Measurements from ENCODE around the gene CD300LG. TPM values are rescaled to one million over a fixed set of nuclear protein-coding genes. Genes with fewer than 3 reads are reported as not detected.

Gene CD300LG
- total and polyA plus RNA-seq, 8 donors, result 0.29 to 3.7 (median 0.92) TPM; not detected in 1

DNA sequence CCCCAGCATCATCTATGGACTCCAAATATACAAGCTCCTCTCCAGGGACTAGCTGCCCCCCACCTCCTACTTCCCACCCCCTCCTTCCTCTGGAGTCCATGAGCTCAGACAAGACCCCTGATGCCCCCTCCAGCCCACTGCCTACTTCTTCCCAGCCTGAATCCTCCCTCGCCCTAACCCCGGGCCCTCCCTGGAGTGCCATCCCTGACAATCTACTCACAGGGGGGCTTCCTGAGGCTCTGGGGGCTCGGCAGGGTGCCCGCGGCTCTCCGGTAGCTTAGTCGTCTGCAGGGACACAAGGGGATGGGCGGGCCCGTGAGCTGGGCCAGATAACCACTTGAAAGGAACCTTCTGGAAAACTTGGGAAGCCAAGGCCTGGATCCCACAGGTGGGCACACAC, 29.1 kb upstream of the CD300LG start:
- no peak for TF ChIP-seq POLR2AphosphoS5 (IDR thresholded peaks at IDR 0.05)
- TF ChIP-seq EP300 (IDR thresholded peaks at IDR 0.05), result no peak
- no peak for TF ChIP-seq POLR2A (IDR thresholded peaks at IDR 0.05)
- TF ChIP-seq, protein P1, sequence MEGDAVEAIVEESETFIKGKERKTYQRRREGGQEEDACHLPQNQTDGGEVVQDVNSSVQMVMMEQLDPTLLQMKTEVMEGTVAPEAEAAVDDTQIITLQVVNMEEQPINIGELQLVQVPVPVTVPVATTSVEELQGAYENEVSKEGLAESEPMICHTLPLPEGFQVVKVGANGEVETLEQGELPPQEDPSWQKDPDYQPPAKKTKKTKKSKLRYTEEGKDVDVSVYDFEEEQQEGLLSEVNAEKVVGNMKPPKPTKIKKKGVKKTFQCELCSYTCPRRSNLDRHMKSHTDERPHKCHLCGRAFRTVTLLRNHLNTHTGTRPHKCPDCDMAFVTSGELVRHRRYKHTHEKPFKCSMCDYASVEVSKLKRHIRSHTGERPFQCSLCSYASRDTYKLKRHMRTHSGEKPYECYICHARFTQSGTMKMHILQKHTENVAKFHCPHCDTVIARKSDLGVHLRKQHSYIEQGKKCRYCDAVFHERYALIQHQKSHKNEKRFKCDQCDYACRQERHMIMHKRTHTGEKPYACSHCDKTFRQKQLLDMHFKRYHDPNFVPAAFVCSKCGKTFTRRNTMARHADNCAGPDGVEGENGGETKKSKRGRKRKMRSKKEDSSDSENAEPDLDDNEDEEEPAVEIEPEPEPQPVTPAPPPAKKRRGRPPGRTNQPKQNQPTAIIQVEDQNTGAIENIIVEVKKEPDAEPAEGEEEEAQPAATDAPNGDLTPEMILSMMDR (IDR thresholded peaks at IDR 0.05), result no peak
- no peak overlapping the region for H3K27ac ChIP-seq
- intact Hi-C loops (cut with DNase I; ENCODE audit: low total_unique reads), result no loop called here
- H3K4me3 ChIP-seq, result no peak overlapping the region
- 87 to 96% (median 93%) methylated on average over 9 of the region's 9 CpGs for WGBS, 5 donors
- peaks cover 3 to 8% (median 3%) of the 10 kb centered on the region in 4 donors for H3K4me1 ChIP-seq
- DNase-seq, result no peak
- no peaks in the 10 kb centered on the region for H3K9me3 ChIP-seq
- no peaks in the 10 kb centered on the region for H3K27me3 ChIP-seq
- H3K36me3 ChIP-seq, result peaks cover 8 to 63% (median 40%) of the 10 kb centered on the region in 4 donors

DNA sequence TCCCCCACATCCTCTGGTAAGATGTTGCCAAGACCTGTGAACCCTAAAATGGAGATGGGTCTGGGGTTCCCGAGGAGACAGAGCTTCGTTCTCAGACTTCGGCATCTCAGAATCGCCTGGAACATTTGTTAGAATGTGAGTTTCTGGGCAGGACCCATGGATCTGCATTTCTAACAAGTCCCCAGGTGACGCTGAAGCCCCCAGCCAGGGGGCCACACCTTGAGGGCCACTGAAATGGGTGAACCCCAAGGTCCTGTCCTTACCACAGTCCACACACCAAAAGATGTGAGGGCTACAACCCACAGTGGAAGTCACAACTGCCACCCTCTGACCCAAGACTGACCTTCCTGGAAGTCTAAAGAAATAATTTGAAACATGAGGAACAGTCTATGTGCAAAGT, 28.0 kb upstream of the CD300LG start:
- intact Hi-C loops (cut with DNase I; ENCODE audit: low total_unique reads), result no loop called here
- WGBS, 5 donors, result 93 to 97% (median 95%) methylated on average over 5 of the region's 5 CpGs
- no peak overlapping the region for H3K4me3 ChIP-seq
- H3K27ac ChIP-seq, result no peak overlapping the region
- peaks cover 10 to 19% (median 13%) of the 10 kb centered on the region in 4 donors for H3K4me1 ChIP-seq
- no peaks in the 10 kb centered on the region for H3K27me3 ChIP-seq
- DNase-seq, result no peak
- H3K36me3 ChIP-seq, result peaks cover 4 to 52% (median 30%) of the 10 kb centered on the region in 4 donors
- TF ChIP-seq EP300 (IDR thresholded peaks at IDR 0.05) (no peak), POLR2A (IDR thresholded peaks at IDR 0.05) (no peak), POLR2AphosphoS5 (IDR thresholded peaks at IDR 0.05) (no peak)
- TF ChIP-seq, protein P1 (IDR thresholded peaks at IDR 0.05), result no peak
- no peaks in the 10 kb centered on the region for H3K9me3 ChIP-seq

DNA sequence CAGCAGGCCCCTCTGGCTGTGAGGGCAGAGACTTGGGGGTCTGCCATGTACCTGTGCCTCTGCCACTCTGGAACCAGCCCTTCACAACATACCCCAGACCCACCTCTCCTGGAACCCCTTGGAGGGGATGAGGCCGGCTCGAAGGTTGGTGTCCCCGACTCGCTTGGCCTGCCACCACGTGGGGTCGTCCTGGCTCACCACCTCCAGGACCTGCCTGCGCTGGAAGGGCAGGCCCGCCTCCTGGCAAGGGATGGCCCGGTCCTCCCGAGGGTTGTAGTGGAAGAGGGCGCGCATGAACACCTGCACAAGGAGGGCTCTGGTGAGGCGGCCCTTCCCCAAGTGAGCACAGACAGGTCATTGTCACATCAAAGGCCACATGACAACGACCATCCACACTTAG, 26.2 kb upstream of the CD300LG start:
- Histone ChIP-seq H3K9me3 (no peaks in the 10 kb centered on the region), H3K27me3 (no peaks in the 10 kb centered on the region), H3K4me3 (no peak overlapping the region), H3K4me1 (peaks cover 10 to 20% (median 16%) of the 10 kb centered on the region in 4 donors), H3K27ac (no peak overlapping the region), H3K36me3 (peaks cover 7 to 57% (median 32%) of the 10 kb centered on the region in 4 donors)
- no peak for DNase-seq
- intact Hi-C loops (cut with DNase I; ENCODE audit: low total_unique reads), result no loop called here
- no peak for TF ChIP-seq EP300 (IDR thresholded peaks at IDR 0.05)
- no peak for TF ChIP-seq POLR2AphosphoS5 (IDR thresholded peaks at IDR 0.05)
- TF ChIP-seq POLR2A (IDR thresholded peaks at IDR 0.05), result no peak
- TF ChIP-seq, protein P1 (IDR thresholded peaks at IDR 0.05), result no peak
- 90 to 94% (median 93%) methylated on average over 14 of the region's 14 CpGs for WGBS, 5 donors

DNA sequence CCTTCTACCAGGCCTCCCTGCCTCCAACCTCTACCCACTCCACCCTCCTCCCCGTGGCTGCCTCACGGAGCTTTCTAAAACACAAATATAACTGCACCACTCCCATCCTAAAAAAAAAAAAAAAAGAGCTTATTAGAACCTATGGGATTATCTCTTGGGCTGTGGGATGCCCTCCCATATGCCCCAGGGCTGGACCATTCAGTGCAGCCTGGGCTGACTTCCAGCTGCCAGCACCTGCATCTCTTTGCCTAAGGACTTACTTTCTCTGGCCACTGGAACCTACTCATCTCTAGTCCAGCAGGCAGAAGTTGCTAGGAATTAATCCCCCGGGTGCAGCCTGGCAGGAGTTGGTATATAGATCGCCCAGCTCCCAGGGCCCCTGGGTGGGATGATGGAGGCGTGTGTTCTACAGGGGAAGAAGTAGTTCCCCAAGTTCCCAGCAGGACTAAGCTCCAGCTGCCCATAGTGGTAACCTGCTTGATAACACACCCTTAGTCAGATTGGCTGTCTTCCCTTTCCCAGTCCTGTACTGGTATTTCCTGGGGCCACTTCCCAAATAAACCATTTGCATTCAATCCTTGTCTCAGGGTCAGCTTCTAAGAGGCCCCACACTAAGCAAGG, 24.3 kb upstream of the CD300LG start:
- TF ChIP-seq POLR2A (IDR thresholded peaks at IDR 0.05), result no peak
- Histone ChIP-seq H3K9me3 (no peaks in the 10 kb centered on the region), H3K36me3 (peaks cover 3 to 59% (median 38%) of the 10 kb centered on the region in 4 donors), H3K27me3 (no peaks in the 10 kb centered on the region), H3K4me3 (no peak overlapping the region), H3K4me1 (peaks cover 10 to 20% (median 16%) of the 10 kb centered on the region in 4 donors), H3K27ac (peak overlapping the region; percentile 37 to 77 (median 69))
- intact Hi-C loops (cut with DNase I; ENCODE audit: low total_unique reads), result no loop called here
- 42 to 72% (median 49%) methylated on average over 5 of the region's 5 CpGs for WGBS, 5 donors
- DNase-seq, result no peak

All from stomach (tissue), 9 donors.